Smooth muscle cell of trachea (primary cell): ENCODE measurements around the gene B4GALT5. TPM values are rescaled to one million over a fixed set of nuclear protein-coding genes. Genes with fewer than 3 reads are reported as not detected.

ENCODE experiments used
- total RNA-seq: library from RNA; depleted of rRNA; stranded (reverse); fragments of >200 nt; gene quantifications from 2 replicates; pipeline ENCODE4 v1.2.1, GENCODE V29; 2014

The B4GALT5 gene
- 17.3 and 21.8 TPM in 2 replicates for total RNA-seq

GRCh38 chr20:49713753-49714712 lies at the start of gene B4GALT5:
Gene B4GALT5 (minus strand): TSS chr20:49713878. CDS start chr20:49713690, 188 bp downstream.

Other genes starting within 250 kb of the B4GALT5 start
- gene KCNB1, start 231.2 kb downstream of the B4GALT5 start, total RNA-seq, result 0.33 TPM in 1 of 2 replicates, not detected in the other
- gene PTGIS, start 145.7 kb downstream of the B4GALT5 start, total RNA-seq, result 56.0 and 255 TPM in 2 replicates
- 7.3 and 10.8 TPM in 2 replicates for gene SLC9A8, start 99.0 kb upstream of the B4GALT5 start, total RNA-seq
- gene SPATA2, start 201.7 kb upstream of the B4GALT5 start, total RNA-seq, result 1.9 and 2.0 TPM in 2 replicates
- 123 and 198 TPM in 2 replicates for gene RNF114, start 222.5 kb upstream of the B4GALT5 start, total RNA-seq